SK-N-SH treated with all-trans-retinoic acid at 6 μM for 48 hours (cell line): Measurements from ENCODE around the gene TRIM15.

Experiments used
- ATAC-seq: fragments of 200-7000 bp; cut with Tn5 transposase; 3 replicates; pipeline ENCODE4 v1.9.1; 2020; ENCODE audit warnings: mild to moderate bottlenecking, moderate library complexity
- ARNTL ChIP-seq: fragments of 450-650 bp; formaldehyde crosslinking; IDR thresholded peaks from 2 replicates; pipeline ENCODE4 v1.5.0; 2020; ENCODE audit warnings: low read depth, mild to moderate bottlenecking, moderate library complexity, borderline replicate concordance
- BACH2 ChIP-seq: fragments of 250-450 bp; sonication (Bioruptor Pico); IDR thresholded peaks from 2 replicates; pipeline ENCODE4 v1.9.0; 2021; ENCODE audit warnings: mild to moderate bottlenecking, borderline replicate concordance
- CREB5 ChIP-seq: fragments of 250-450 bp; sonication (Bioruptor Pico); IDR thresholded peaks from 2 replicates; pipeline ENCODE4 v1.5.1; 2020; ENCODE audit warnings: low read depth, mild to moderate bottlenecking, moderate library complexity
- CSDC2 ChIP-seq: fragments of 250-450 bp; sonication (Bioruptor Pico); IDR thresholded peaks from 2 replicates; pipeline ENCODE4 v1.5.0; 2020; ENCODE audit warnings: mild to moderate bottlenecking, moderate library complexity
- CSRNP3 ChIP-seq: fragments of 250-450 bp; sonication (Bioruptor Pico); IDR thresholded peaks from 2 replicates; pipeline ENCODE4 v1.5.1; 2021; ENCODE audit warnings: mild to moderate bottlenecking, moderate library complexity
- ESRRG ChIP-seq: fragments of 250-450 bp; sonication (Bioruptor Pico); IDR thresholded peaks from 2 replicates; pipeline ENCODE4 v1.6.1; 2021; ENCODE audit warnings: mild to moderate bottlenecking
- GLIS3 ChIP-seq: fragments of 250-450 bp; sonication (Bioruptor Pico); IDR thresholded peaks from 2 replicates; pipeline ENCODE4 v1.5.0; 2020; ENCODE audit warnings: mild to moderate bottlenecking, moderate library complexity
- ISL1 ChIP-seq: fragments of 250-450 bp; sonication (Bioruptor Pico); IDR thresholded peaks from 2 replicates; pipeline ENCODE4 v2.1.2; 2022; ENCODE audit warnings: mild to moderate bottlenecking, moderate library complexity
- OSR1 ChIP-seq: fragments of 250-450 bp; sonication (Bioruptor Pico); IDR thresholded peaks from 2 replicates; pipeline ENCODE4 v1.8.0; 2022; ENCODE audit warnings: moderate library complexity, mild to moderate bottlenecking, inconsistent platforms
- POU6F1 ChIP-seq: fragments of 250-450 bp; sonication (Bioruptor Pico); IDR thresholded peaks from 2 replicates; pipeline ENCODE4 v1.8.0; 2021; ENCODE audit warnings: low read depth, mild to moderate bottlenecking, moderate library complexity, borderline replicate concordance
- PPARA ChIP-seq: fragments of 250-450 bp; sonication (Bioruptor Pico); IDR thresholded peaks from 2 replicates; pipeline ENCODE4 v1.5.0; 2020; ENCODE audit warnings: mild to moderate bottlenecking, borderline replicate concordance
- RARB ChIP-seq: fragments of 250-450 bp; sonication (Bioruptor Pico); IDR thresholded peaks from 2 replicates; pipeline ENCODE4 v1.8.0; 2021; ENCODE audit warnings: mild to moderate bottlenecking, moderate library complexity
- SNAI2 ChIP-seq: fragments of 250-450 bp; sonication (Bioruptor Pico); IDR thresholded peaks from 2 replicates; pipeline ENCODE4 v1.5.0; 2020; ENCODE audit warnings: mild to moderate bottlenecking, moderate library complexity
- TCF4 ChIP-seq: fragments of 250-450 bp; sonication (Bioruptor Pico); IDR thresholded peaks from 2 replicates; pipeline ENCODE4 v1.8.0; 2021; ENCODE audit warnings: mild to moderate bottlenecking, moderate library complexity, borderline replicate concordance
- TOX ChIP-seq: fragments of 250-450 bp; sonication (Bioruptor Pico); IDR thresholded peaks from 2 replicates; pipeline ENCODE4 v1.8.0; 2021; ENCODE audit warnings: mild to moderate bottlenecking, moderate library complexity, borderline replicate concordance
- TSHZ2 ChIP-seq: fragments of 250-450 bp; sonication (Bioruptor Pico); IDR thresholded peaks from 2 replicates; pipeline ENCODE4 v1.5.0; 2020; ENCODE audit warnings: mild to moderate bottlenecking, moderate library complexity
- ZC3H10 ChIP-seq: fragments of 250-450 bp; sonication (Bioruptor Pico); IDR thresholded peaks from 2 replicates; pipeline ENCODE4 v1.5.1; 2021; ENCODE audit warnings: mild to moderate bottlenecking, moderate library complexity
- ZFP3 ChIP-seq: fragments of 250-450 bp; sonication (Bioruptor Pico); IDR thresholded peaks from 2 replicates; pipeline ENCODE4 v1.5.0; 2020; ENCODE audit warnings: mild to moderate bottlenecking, moderate library complexity
- ZFP30 ChIP-seq: fragments of 450-650 bp; formaldehyde crosslinking; IDR thresholded peaks from 2 replicates; pipeline ENCODE4 v1.5.0; 2022; ENCODE audit warnings: mild to moderate bottlenecking, moderate library complexity
- ZNF565 ChIP-seq: fragments of 450-650 bp; formaldehyde crosslinking; conservative IDR thresholded peaks from 2 replicates; pipeline ENCODE4 v1.5.0; 2020; ENCODE audit warnings: low read depth, mild to moderate bottlenecking, moderate library complexity
- ZNF70 ChIP-seq: fragments of 450-650 bp; formaldehyde crosslinking; IDR thresholded peaks from 2 replicates; pipeline ENCODE4 v1.5.0; 2020; ENCODE audit warnings: mild to moderate bottlenecking, moderate library complexity
- ZNF8 ChIP-seq: fragments of 450-650 bp; formaldehyde crosslinking; IDR thresholded peaks from 2 replicates; pipeline ENCODE4 v1.5.0; 2020; ENCODE audit warnings: mild to moderate bottlenecking, moderate library complexity

The TRIM15 gene

GRCh38 chr6:30156262-30156599, 7.1 kb upstream of the TRIM15 start (continued):
- no peak for TF ChIP-seq ZC3H10
- TF ChIP-seq RARB (CRISPR knock-in tag) = no peak
- TF ChIP-seq ZFP3 = no peak
- TF ChIP-seq CSRNP3 = no peak
- no peak for TF ChIP-seq ZNF70

- TF ChIP-seq ZNF565 (no peak), CREB5 (CRISPR knock-in tag) (no peak), TCF4 (CRISPR knock-in tag) (no peak), SNAI2 (CRISPR knock-in tag) (no peak), GLIS3 (no peak), BACH2 (CRISPR knock-in tag) (no peak), PPARA (CRISPR knock-in tag) (no peak), OSR1 (no peak), ZFP30 (no peak), CSRNP3 (no peak), CSDC2 (CRISPR knock-in tag) (no peak), ZNF8 (no peak), ZFP3 (no peak), RARB (CRISPR knock-in tag) (no peak), POU6F1 (no peak), ZC3H10 (no peak), TOX (CRISPR knock-in tag) (no peak)
- ATAC-seq = no peak
Observed at GRCh38 chr6:30156774-30157173, 6.6 kb upstream of the TRIM15 start.

GRCh38 chr6:30157581-30157980, 5.8 kb upstream of the TRIM15 start:
- ATAC-seq = no peak
- TF ChIP-seq ZNF8 = no peak

GRCh38 chr6:30157999-30158398, 5.3 kb upstream of the TRIM15 start:
- no peak for ATAC-seq

More at GRCh38 chr6:30157999-30158398, 5.3 kb upstream of the TRIM15 start:
- TF ChIP-seq TOX (CRISPR knock-in tag) (no peak), OSR1 (no peak), TCF4 (CRISPR knock-in tag) (no peak), ZNF70 (no peak), CSRNP3 (no peak), TSHZ2 (CRISPR knock-in tag) (no peak), ESRRG (CRISPR knock-in tag) (no peak), ZC3H10 (no peak), PPARA (CRISPR knock-in tag) (no peak), ISL1 (CRISPR knock-in tag) (no peak), ARNTL (CRISPR knock-in tag) (no peak)
